SK-N-SH (cell line): ENCODE data around the gene CNGA3. TPM values are rescaled to one million over a fixed set of nuclear protein-coding genes. Genes with fewer than 3 reads are reported as not detected.

ENCODE experiments used
- CTCF ChIA-PET: fragments of 300-600, 350-600 bp; formaldehyde crosslinking; extraction: SDS; loops from one replicate; lab custom pipeline; 2021; lab: Yijun Ruan, JAX
- POLR2A ChIA-PET: fragments of 350-600 bp; sonication (Branson Sonifier 250); formaldehyde crosslinking; extraction: SDS; loops from one replicate; lab custom pipeline; 2020; ENCODE audit warnings: antibody characterized with exemption, inconsistent platforms; lab: Yijun Ruan, JAX
- DNase-seq: peaks from one replicate; pipeline ENCODE4 v3.0.0; 2012
- H2AFZ ChIP-seq: fragments of 200-600 bp; sonication (generic); 2 replicates; pipeline ENCODE4 v1.8.1; 2016; ENCODE audit warnings: antibody characterized with exemption, mild to moderate bottlenecking, low read depth
- H3F3A ChIP-seq: fragments of 200-600 bp; sonication (generic); replicated peaks from 2 replicates; pipeline ENCODE3; 2016; ENCODE audit warnings: antibody characterized with exemption, mild to moderate bottlenecking; ENCODE audit not compliant: insufficient read depth
- H3K27ac ChIP-seq, 2 experiments: fragments of 200-500 bp in 1 of 2; fragments of 200-600 bp in 1 of 2; sonication (Bioruptor generic) in 1 of 2; sonication (generic), shearing (Covaris generic) in 1 of 2; 2 replicates each; pipeline versions ENCODE4 v1.5.1 to v1.6.1; 2014 to 2016; ENCODE audit warnings: low read depth in 2 of 2, inconsistent platforms in 1 of 2, low read length in 1 of 2, mild to moderate bottlenecking in 1 of 2, mixed read lengths in 1 of 2
- H3K27me3 ChIP-seq: fragments of 200-600 bp; sonication (generic), shearing (Covaris generic); 2 replicates; pipeline ENCODE4 v1.6.1; 2016; ENCODE audit warnings: mixed run types; ENCODE audit not compliant: insufficient read depth
- H3K36me3 ChIP-seq, 2 experiments: fragments of 200-500 bp in 1 of 2; fragments of 200-600 bp in 1 of 2; sonication (Bioruptor generic) in 1 of 2; sonication (generic) in 1 of 2; replicated peaks in 1 of 2; 2 replicates each; pipeline versions ENCODE3 to v1.5.1; 2014 to 2016; ENCODE audit warnings: low read length in 1 of 2, mild to moderate bottlenecking in 1 of 2; ENCODE audit not compliant: insufficient read depth in 2 of 2, control insufficient read depth in 1 of 2
- H3K4me1 ChIP-seq, 2 experiments: fragments of 200-500 bp in 1 of 2; fragments of 200-600 bp in 1 of 2; sonication (Bioruptor generic) in 1 of 2; sonication (generic), shearing (Covaris generic) in 1 of 2; 2 replicates each; pipeline versions ENCODE4 v1.5.1 to v1.6.1; 2014 to 2016; ENCODE audit warnings: low read depth in 1 of 2, low read length in 1 of 2, mixed run types in 1 of 2; ENCODE audit not compliant: insufficient read depth in 2 of 2, control insufficient read depth in 1 of 2
- H3K4me2 ChIP-seq: fragments of 200-600 bp; sonication (generic), shearing (Covaris generic); 2 replicates; pipeline ENCODE4 v1.6.1; 2017; ENCODE audit warnings: mixed run types
- H3K4me3 ChIP-seq, 2 experiments: fragments of 200-500 bp in 1 of 2; fragments of 200-600 bp in 1 of 2; sonication (Bioruptor generic) in 1 of 2; sonication (generic), shearing (Covaris generic) in 1 of 2; 2 replicates each; pipeline versions ENCODE4 v1.5.1 to v1.8.1; 2014 to 2016; ENCODE audit warnings: low read depth in 2 of 2, inconsistent platforms in 1 of 2, low read length in 1 of 2, mild to moderate bottlenecking in 1 of 2, mixed read lengths in 1 of 2, moderate library complexity in 1 of 2
- H3K79me2 ChIP-seq: fragments of 200-600 bp; sonication (generic); 2 replicates; pipeline ENCODE4 v1.8.1; 2017; ENCODE audit warnings: mild to moderate bottlenecking; ENCODE audit not compliant: insufficient read depth
- H3K9ac ChIP-seq: fragments of 200-600 bp; sonication (generic); 2 replicates; pipeline ENCODE4 v1.6.1; 2017; ENCODE audit warnings: mixed run types
- H3K9me2 ChIP-seq: fragments of 200-600 bp; sonication (generic); 2 replicates; pipeline ENCODE4 v1.6.1; 2017; ENCODE audit warnings: mixed run types
- H3K9me3 ChIP-seq: fragments of 200-600 bp; sonication (generic); 2 replicates; pipeline ENCODE4 v1.6.1; 2017; ENCODE audit warnings: mixed run types, mild to moderate bottlenecking, moderate library complexity
- H4K20me1 ChIP-seq: fragments of 200-600 bp; sonication (generic); 2 replicates; pipeline ENCODE4 v1.6.1; 2017; ENCODE audit warnings: mild to moderate bottlenecking, mixed run types; ENCODE audit not compliant: insufficient read depth
- CHD2 ChIP-seq: fragments of 150-350 bp; IDR thresholded peaks from 2 replicates; pipeline ENCODE4 v1.6.1; 2018; ENCODE audit warnings: low read length; ENCODE audit not compliant: partially characterized antibody
- FOSL2 ChIP-seq: IDR thresholded peaks from 2 replicates; pipeline ENCODE4 v1.4.0; 2012; ENCODE audit warnings: low read depth, mild to moderate bottlenecking, moderate library complexity, borderline replicate concordance
- GABPA ChIP-seq: IDR thresholded peaks from 2 replicates; pipeline ENCODE4 v1.4.0; 2012; ENCODE audit warnings: low read depth, mild to moderate bottlenecking
- JUND ChIP-seq: IDR thresholded peaks from 2 replicates; pipeline ENCODE4 v1.4.0; 2012
- NFIC ChIP-seq: IDR thresholded peaks from 2 replicates; pipeline ENCODE4 v1.4.0; 2012; ENCODE audit warnings: borderline replicate concordance
- NRF1 ChIP-seq: IDR thresholded peaks from 2 replicates; pipeline ENCODE4 v1.6.1; 2012; ENCODE audit warnings: low read depth, mild to moderate bottlenecking, low read length
- POLR2AphosphoS5 ChIP-seq: IDR thresholded peaks from 2 replicates; pipeline ENCODE4 v1.6.1; 2012; ENCODE audit warnings: low read depth, low read length
- SIN3A ChIP-seq: IDR thresholded peaks from 2 replicates; pipeline ENCODE4 v1.6.1; 2012; ENCODE audit warnings: low read depth, mild to moderate bottlenecking, low read length, moderate library complexity, borderline replicate concordance
- TEAD4 ChIP-seq: IDR thresholded peaks from 2 replicates; pipeline ENCODE4 v1.4.0; 2012; ENCODE audit warnings: mild to moderate bottlenecking, borderline replicate concordance; ENCODE audit not compliant: insufficient read depth
- WGBS: methylation state at CpG from one replicate; pipeline ENCODE4 v1.1.6; 2017; ENCODE audit warnings: low lambda C conversion rate; 5-methylcytosine and 5-hydroxymethylcytosine counted together
- polyA plus RNA-seq, 3 experiments: library from polyadenylated mRNA; depleted of rRNA; stranded (reverse); fragments of >200 nt; gene quantifications; 2 replicates each; pipeline ENCODE4 v1.2.3, GENCODE V29; 2012
- TF ChIP-seq, protein P1 (sequence below): IDR thresholded peaks from 2 replicates; pipeline ENCODE4 v1.6.1; 2012; ENCODE audit warnings: mild to moderate bottlenecking, low read depth, low read length, moderate library complexity
- TF ChIP-seq, protein P2 (sequence below): fragments of 150-350 bp; IDR thresholded peaks from 2 replicates; pipeline ENCODE4 v1.6.1; 2016; ENCODE audit warnings: mild to moderate bottlenecking, low read depth, low read length
- TF ChIP-seq, protein P3 (sequence below): fragments of 150-350 bp; IDR thresholded peaks from 2 replicates; pipeline ENCODE4 v1.6.1; 2017; ENCODE audit warnings: antibody characterized with exemption, low read length, low read depth, borderline replicate concordance

CNGA3 gene
- polyA plus RNA-seq, 1 of the 3 experiments (the other 2 are of a cell fraction) = not detected

DNA sequence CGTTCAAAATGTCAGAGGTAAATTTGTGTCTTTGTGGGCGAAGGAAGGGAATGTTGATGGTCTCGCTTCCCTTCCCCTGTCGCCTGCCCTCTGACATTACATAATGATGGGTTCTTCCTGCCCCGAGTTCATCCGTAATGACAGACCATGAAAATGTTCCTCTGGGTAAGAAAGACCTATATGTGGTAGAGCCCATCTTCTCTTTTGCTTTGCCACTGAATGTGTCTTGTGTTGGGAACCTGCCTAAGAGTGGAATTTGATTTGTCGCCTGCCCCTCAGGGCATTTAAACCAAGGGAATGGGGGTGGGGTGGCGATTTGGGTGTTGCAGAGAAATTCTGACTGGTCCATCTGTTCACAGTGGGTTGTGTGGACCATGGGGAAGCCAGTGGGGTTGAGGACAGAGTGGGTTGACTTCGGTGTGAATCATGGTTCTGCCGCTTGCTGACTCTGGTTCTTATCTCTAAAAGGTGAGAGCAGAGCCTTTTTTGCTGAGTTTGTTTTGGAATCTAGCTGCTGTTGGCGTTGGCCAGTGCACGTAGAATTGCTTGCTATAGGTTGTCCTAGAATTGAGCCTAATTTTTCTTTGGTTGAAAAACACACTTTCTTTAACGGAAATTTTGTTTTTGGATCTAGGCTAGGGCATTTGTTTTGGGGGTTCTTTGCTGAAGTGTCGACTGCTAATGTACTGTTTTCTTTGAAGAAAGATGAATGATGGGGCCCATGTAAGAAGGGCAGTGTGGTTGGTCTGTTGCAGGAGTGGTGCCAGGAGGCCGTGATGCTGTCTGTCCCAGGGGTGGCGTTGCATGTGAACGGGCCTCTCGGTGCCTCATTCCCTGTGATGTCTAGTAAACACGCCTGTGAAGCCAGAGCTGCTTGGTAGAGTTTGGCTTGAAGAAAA lies 99.7 kb downstream of the CNGA3 start:
- Histone ChIP-seq H3K79me2 (peaks cover 58% of the 10 kb centered on the region), H3K4me2 (peak overlapping the region; percentile 73), H3K27ac (peak overlapping the region; percentile 50 to 67), H3K9me2 (no peaks in the 10 kb centered on the region), H3F3A (peaks cover 7% of the 10 kb centered on the region), H3K27me3 (no peaks in the 10 kb centered on the region), H3K4me3 (peak overlapping the region; percentile 67 to 84)
- TF ChIP-seq, protein P1, sequence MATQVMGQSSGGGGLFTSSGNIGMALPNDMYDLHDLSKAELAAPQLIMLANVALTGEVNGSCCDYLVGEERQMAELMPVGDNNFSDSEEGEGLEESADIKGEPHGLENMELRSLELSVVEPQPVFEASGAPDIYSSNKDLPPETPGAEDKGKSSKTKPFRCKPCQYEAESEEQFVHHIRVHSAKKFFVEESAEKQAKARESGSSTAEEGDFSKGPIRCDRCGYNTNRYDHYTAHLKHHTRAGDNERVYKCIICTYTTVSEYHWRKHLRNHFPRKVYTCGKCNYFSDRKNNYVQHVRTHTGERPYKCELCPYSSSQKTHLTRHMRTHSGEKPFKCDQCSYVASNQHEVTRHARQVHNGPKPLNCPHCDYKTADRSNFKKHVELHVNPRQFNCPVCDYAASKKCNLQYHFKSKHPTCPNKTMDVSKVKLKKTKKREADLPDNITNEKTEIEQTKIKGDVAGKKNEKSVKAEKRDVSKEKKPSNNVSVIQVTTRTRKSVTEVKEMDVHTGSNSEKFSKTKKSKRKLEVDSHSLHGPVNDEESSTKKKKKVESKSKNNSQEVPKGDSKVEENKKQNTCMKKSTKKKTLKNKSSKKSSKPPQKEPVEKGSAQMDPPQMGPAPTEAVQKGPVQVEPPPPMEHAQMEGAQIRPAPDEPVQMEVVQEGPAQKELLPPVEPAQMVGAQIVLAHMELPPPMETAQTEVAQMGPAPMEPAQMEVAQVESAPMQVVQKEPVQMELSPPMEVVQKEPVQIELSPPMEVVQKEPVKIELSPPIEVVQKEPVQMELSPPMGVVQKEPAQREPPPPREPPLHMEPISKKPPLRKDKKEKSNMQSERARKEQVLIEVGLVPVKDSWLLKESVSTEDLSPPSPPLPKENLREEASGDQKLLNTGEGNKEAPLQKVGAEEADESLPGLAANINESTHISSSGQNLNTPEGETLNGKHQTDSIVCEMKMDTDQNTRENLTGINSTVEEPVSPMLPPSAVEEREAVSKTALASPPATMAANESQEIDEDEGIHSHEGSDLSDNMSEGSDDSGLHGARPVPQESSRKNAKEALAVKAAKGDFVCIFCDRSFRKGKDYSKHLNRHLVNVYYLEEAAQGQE = no peak
- no peak for TF ChIP-seq CHD2
- TF ChIP-seq POLR2AphosphoS5 = no peak
- TF ChIP-seq, all 33 proteins: peak for 0
- H3K9me3 ChIP-seq = no peaks in the 10 kb centered on the region
- CTCF ChIA-PET = interaction anchor here (1.5 to 2.6 kb wide), 3 partner anchors 33 to 391 kb away, joined by 3 to 11 read pairs (median 4); no protein-coding TSS in a partner anchor
- peaks cover 8 to 18% of the 10 kb centered on the region in 2 experiments; a peak in 3 of 4 replicates for H3K4me1 ChIP-seq
- H2AFZ ChIP-seq = peak overlapping the region; percentile 93
- peaks cover 25% of the 10 kb centered on the region; the same call in 1 of the 2 replicates for H4K20me1 ChIP-seq
- WGBS = 56% methylated on average over 19 of the region's 19 CpGs
- peak; percentile 42 for DNase-seq
- POLR2A ChIA-PET = interaction anchor here (1.3 kb wide), 1 partner anchor 34 kb away, joined by 3 read pairs; no protein-coding TSS in a partner anchor
- H3K9ac ChIP-seq = peak overlapping the region; percentile 62
- H3K36me3 ChIP-seq = no peaks in the 10 kb centered on the region

DNA sequence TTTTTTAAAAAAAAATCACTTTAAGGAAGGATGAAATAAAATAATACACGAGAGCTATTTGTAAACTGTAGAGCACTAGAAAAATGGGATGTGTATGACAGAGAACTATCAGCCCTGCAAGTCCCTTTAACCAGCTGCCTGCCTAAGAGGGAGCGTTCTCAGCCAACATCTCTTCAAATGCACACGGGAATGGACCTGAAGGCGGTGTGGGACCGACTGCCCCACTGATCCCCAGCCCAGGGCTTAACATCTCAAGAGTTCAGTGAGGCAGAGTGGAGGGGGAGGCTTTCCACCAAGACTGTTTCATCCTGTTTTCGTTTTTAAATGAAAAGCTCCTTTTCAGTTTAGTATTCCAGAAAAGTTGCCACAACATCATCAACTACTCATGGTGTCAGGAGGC lies 100.6 kb downstream of the CNGA3 start:
- ChIA-PET POLR2A (interaction anchor here (1.3 kb wide), 1 partner anchor 33 kb away, joined by 3 read pairs; no protein-coding TSS in a partner anchor), CTCF (interaction anchor here (1.5 to 2.6 kb wide), 3 partner anchors 33 to 390 kb away, joined by 3 to 11 read pairs (median 4); no protein-coding TSS in a partner anchor)
- Histone ChIP-seq H3K27me3 (no peaks in the 10 kb centered on the region), H3K4me2 (no peak overlapping the region), H3K27ac (no peak overlapping the region), H3K4me3 (no peak overlapping the region; a peak in 1 of 4 replicates), H3K36me3 (no peaks in the 10 kb centered on the region), H3K9ac (no peak overlapping the region), H3K9me3 (no peaks in the 10 kb centered on the region), H3F3A (peaks cover 7% of the 10 kb centered on the region), H3K4me1 (peaks cover 8 to 19% of the 10 kb centered on the region in 2 experiments; a peak in 3 of 4 replicates), H2AFZ (no peak overlapping the region), H4K20me1 (peaks cover 25% of the 10 kb centered on the region; the same call in 1 of the 2 replicates), H3K9me2 (no peaks in the 10 kb centered on the region), H3K79me2 (peaks cover 62% of the 10 kb centered on the region)
- DNase-seq = no peak
- no peak for TF ChIP-seq TEAD4
- no peak for TF ChIP-seq GABPA
- no peak for TF ChIP-seq SIN3A
- TF ChIP-seq NRF1 = no peak
- no peak for TF ChIP-seq JUND
- TF ChIP-seq POLR2AphosphoS5 = no peak
- TF ChIP-seq NFIC = no peak
- TF ChIP-seq FOSL2 = no peak
- TF ChIP-seq, protein P2, sequence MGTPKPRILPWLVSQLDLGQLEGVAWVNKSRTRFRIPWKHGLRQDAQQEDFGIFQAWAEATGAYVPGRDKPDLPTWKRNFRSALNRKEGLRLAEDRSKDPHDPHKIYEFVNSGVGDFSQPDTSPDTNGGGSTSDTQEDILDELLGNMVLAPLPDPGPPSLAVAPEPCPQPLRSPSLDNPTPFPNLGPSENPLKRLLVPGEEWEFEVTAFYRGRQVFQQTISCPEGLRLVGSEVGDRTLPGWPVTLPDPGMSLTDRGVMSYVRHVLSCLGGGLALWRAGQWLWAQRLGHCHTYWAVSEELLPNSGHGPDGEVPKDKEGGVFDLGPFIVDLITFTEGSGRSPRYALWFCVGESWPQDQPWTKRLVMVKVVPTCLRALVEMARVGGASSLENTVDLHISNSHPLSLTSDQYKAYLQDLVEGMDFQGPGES = no peak
- TF ChIP-seq, protein P3, sequence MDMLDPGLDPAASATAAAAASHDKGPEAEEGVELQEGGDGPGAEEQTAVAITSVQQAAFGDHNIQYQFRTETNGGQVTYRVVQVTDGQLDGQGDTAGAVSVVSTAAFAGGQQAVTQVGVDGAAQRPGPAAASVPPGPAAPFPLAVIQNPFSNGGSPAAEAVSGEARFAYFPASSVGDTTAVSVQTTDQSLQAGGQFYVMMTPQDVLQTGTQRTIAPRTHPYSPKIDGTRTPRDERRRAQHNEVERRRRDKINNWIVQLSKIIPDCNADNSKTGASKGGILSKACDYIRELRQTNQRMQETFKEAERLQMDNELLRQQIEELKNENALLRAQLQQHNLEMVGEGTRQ = no peak
- WGBS = 89% methylated on average over 6 of the region's 6 CpGs
